HG03520 (cell line): ENCODE measurements around the gene JUP.
"Not testable (repeated sequence)": the region's sequence is repeated elsewhere in the genome, so short reads cannot be mapped to it uniquely, and the experiment has no call there.

Experiments
- ATAC-seq: cut with Tn5 transposase; IDR thresholded peaks from one replicate; pipeline ENCODE4 v1.9.1; 2021; ENCODE audit warnings: mild to moderate bottlenecking, moderate library complexity; ENCODE audit not compliant: unreplicated experiment

The JUP gene

GRCh38 chr17:41781404-41782110 lies 5.0 kb downstream of the JUP start:
- no peak for ATAC-seq

DNA sequence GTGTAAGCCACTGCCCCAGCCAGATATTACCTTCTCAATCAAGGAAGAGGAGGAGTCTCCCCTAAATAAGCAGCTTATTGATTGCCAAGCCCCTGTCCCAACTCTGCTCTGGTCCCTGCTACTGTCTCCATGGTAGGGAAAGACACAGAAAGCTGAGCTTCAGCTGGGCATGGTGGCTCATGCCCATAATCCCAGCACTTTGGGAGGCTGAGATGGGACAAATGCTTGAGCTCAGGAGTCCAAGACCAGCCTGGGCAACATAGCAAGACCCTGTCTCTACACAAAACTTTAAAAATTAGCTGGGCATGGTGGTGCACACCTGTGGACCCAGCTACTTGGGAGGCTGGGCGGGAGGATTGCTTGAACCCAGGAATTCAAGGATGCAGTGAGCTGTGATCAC lies 6.6 kb downstream of the JUP start:
- no peak for ATAC-seq

GRCh38 chr17:41777574-41778188 lies 8.8 kb downstream of the JUP start:
- ATAC-seq = no peak

DNA sequence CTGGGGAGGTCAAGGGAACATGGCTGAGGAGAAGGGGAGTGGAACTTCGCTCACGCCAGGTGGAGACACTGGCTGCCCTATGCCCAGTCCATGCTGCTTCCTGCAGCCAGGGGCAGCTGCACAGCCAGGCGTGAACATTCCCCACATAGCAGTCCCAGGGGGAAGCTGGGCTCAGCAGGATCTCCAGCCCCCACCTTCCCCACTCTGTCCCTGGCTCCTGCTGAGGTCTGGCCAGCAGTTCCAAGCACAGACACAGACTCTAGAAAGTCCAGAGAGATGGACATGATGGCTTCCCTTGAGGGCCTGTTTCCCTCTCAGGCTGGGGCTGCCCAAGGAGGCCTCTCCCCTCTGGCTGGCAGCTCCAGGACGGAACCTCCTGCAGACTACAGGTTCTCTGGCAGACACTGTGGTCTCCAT lies 9.3 kb downstream of the JUP start:
- no peak for ATAC-seq

GRCh38 chr17:41776262-41776900 lies 10.1 kb downstream of the JUP start:
- not testable (repeated sequence) for ATAC-seq

GRCh38 chr17:41775394-41776226 lies 10.9 kb downstream of the JUP start:
- no peak for ATAC-seq

DNA sequence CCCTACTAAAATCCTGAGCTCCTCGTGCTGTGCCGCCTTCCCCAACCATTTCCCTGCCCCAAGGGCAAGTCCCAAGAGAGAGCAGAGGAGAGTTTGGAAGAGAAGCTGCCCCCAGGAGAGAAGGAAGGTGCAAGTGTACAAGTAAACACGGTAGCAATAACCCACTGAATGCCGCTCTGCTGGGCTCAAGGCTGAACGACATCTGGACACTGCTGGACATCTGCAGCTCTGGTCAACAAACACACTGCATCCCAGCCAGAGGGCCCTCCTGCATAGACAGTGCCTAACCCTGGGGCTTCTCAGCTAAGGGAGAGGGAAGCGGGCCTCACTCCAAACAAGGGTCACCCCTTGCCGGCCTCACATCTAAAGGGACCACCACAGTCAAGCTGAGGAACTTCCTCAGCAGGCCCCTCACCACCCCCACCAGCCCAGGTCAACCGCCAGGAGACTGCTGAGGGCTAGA lies 12.7 kb downstream of the JUP start:
- no peak for ATAC-seq

GRCh38 chr17:41773190-41773588 lies 13.3 kb downstream of the JUP start:
- ATAC-seq = no peak

DNA sequence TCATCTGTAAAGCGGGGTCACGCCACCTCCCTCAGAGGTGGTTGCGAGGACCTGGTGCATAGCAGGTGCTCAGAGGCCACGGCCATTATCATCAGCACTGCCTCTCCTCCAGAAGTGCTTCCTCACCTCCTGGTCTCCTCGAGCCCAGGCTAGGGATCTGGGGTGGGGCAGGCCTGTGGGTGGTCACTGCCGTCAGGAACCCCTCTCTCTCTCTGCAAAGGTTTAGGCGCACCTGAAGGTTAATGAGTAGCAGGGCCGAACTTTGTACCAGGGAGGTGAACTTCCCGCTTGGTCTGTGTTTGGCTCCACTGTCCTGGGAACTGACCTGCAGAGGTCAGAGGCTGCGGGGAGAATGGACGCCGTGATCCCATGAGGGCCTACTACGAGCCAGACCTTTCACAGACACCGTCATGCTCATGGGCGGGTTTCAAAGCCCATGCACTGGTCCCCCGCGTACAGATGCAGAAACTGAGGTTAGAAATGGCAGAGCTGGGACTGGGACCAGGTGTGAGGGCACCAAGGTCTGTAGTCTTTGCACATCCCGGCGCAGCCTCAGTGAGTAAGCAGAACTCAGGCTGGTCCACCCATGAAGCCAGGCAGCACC lies 13.8 kb downstream of the JUP start:
- ATAC-seq = no peak

- no peak for ATAC-seq
Observed at GRCh38 chr17:41772218-41772585, 14.3 kb downstream of the JUP start.

GRCh38 chr17:41771389-41772206 lies 14.9 kb downstream of the JUP start:
- ATAC-seq = no peak

GRCh38 chr17:41769985-41770384 lies 16.5 kb downstream of the JUP start:
- no peak for ATAC-seq

DNA sequence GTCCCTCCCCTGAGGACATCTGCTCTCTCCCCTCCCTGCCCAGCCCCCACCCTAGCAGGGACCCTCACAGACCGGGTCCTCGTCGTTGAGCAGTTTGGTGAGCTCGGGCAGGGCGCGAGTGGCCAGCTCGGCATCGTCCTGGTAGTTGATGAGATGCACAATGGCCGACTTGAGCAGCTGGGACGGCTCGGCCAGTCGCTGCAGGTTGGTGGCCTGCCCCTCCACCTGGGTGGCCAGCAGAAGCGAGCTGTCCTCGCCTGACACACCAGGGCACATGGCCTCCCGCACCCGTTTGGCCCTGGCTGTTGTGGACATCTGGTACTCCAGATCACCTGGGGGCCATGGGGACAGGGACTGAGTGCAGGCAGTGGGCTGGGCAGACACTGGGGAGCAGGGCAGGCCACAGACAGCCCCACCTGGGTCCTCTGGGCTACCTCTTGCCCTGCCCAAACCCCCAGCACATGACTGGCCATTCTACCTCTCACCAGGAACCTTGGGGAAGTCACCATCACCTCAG lies 17.1 kb downstream of the JUP start:
- no peak for ATAC-seq

GRCh38 chr17:41768682-41769288 lies 17.7 kb downstream of the JUP start:
- no peak for ATAC-seq

DNA sequence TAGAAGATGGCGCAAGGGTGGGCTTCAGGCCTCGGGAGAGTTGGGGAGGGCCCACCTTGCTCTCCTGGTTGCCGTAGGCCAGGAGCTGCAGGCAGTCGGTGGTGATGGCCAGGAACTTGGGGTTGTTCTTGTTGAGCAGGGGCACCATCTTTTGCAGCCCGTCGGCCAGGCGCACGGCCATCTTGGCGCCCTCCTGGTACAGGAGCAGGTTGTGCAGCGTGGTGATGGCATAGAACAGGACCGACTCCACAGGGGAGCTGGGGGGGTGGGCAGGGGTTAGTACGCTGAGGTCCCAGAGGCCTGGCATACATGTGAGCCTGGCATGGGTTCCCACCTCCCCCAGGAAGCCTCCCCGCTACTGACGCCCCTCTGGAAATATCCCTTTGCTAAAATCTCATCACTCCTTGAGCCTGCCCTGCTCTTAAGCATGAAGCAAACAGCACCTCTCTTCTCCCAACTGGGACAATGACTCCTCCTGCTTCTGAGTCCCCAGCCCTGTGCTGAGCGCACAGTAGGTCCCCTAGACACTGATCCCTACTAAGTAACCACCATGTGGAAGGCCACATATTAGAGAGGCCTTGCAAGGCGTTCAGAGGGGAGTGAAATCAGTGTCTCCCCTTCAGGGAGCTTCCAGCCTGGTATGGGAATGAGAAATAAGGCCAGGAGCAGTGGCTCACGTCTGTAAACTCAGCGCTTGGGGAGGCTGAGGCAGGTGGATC lies 19.0 kb downstream of the JUP start:
- ATAC-seq = no peak

DNA sequence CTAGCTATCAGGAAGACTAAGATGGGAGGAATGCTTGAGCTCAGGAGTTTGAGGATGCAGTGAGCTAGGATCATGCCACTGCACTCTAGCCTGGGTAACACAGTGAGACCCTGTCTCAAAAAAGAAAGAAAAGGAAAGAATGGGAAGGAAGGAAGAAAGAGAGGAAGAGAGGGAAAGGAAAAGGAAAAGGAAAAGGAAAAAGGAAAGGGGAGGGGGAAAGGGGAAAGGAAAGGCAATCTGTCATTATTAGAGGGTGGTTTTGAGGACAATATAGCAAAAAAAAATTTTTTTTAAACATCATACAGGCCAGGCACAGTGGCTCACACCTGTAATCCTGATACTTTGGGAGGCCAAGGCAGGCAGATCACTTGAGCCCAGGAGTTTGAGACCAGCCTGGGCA lies 20.4 kb downstream of the JUP start:
- ATAC-seq = no peak

- ATAC-seq = no peak
Observed at GRCh38 chr17:41763327-41763726, 23.2 kb downstream of the JUP start.

DNA sequence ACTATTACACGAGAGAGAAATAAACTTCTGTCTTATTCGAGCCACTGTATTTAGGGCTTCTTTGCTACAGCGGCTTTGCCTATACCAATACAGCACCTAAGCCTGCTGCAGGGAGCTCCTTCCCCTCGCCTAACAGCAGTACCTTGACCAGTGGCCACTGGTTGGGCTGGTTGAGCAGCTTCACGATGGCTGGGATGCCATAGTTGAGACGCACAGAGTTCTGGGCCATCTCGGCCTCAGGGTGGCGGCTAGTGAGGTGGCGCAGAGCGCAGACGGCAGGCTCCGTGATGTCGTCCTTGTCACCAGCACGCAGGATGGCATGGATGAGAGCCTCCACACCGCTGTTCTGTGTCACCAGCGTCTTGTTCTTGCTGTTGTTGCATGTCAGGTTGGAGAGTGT lies 23.7 kb downstream of the JUP start:
- no peak for ATAC-seq

DNA sequence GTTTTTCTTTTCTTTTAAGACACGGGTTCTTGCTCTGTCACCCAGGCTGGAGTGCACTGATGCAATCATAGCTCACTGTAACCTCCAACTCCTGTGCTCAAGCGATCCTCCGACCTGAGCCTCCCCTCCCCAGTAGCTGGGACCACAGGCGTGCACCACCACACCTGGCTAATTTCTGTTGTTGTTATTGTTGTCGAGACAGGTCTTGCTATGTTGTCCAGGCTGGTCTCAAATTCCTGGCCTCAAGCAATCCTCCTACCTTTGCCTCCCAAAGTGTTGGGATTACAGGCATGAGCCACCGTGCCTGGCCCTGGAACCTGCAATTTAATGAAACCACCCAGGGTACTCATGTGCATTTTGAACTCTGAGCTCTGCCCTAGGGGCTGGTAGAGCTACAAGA lies 24.1 kb downstream of the JUP start:
- ATAC-seq = no peak
